GM12892 (cell line): ENCODE results near the gene CLSTN1.
A peak's percentile ranks its signal among the peaks of the same experiment; 100 is the strongest.
"Not testable (repeated sequence)": the region's sequence is repeated elsewhere in the genome, so short reads cannot be mapped to it uniquely, and the experiment has no call there.

ENCODE experiments used
- DNase-seq: peaks from one replicate; pipeline ENCODE4 v3.0.0; 2011; ENCODE audit not compliant: insufficient read length
- FAIRE-seq: peaks from 2 replicates; lab custom pipeline; 2011; peaks lifted over from hg19 to GRCh38; lab: Jason Lieb, UNC
- POLR2A ChIP-seq: IDR thresholded peaks from 2 replicates; pipeline ENCODE4 v1.6.1; 2011; ENCODE audit warnings: low read depth, low read length, control low read depth
- POLR2AphosphoS5 ChIP-seq: IDR thresholded peaks from 2 replicates; pipeline ENCODE4 v1.6.1; 2011; ENCODE audit warnings: low read depth, low read length, control low read depth
- TAF1 ChIP-seq: IDR thresholded peaks from 2 replicates; pipeline ENCODE4 v1.6.1; 2011; ENCODE audit warnings: low read depth, mild to moderate bottlenecking, control low read depth, low read length, borderline replicate concordance

Gene CLSTN1

DNA sequence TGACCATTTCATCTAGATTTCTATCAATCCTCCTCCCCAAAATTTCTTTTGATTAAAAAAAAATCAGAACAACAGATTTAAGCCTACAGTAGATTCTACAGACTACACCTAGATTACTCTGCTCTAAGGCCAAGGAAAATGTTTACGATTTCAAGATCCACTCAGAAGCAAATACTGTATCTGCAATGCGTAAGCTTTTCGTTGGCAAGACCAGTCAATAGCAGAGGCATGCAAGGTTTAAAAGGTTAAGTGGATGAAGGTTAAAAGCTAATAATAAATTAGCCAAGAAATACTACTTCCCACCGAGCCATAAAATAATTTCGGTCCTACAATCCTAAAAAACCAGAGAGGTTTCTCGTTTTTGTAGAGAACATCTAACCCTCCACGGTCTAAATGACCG lies 1.3 kb downstream of the CLSTN1 start:
- TF ChIP-seq POLR2A: no peak
- TF ChIP-seq TAF1: no peak
- TF ChIP-seq POLR2AphosphoS5: no peak
- FAIRE-seq (peak; percentile 82), DNase-seq (no peak)

GRCh38 chr1:9821710-9822109 lies 2.1 kb downstream of the CLSTN1 start:
- FAIRE-seq (no peak), DNase-seq (no peak)
- no peak for TF ChIP-seq TAF1
- no peak for TF ChIP-seq POLR2AphosphoS5
- TF ChIP-seq POLR2A: no peak

GRCh38 chr1:9820521-9820920 lies 3.2 kb downstream of the CLSTN1 start:
- DNase-seq: no peak
- TF ChIP-seq TAF1: no peak
- TF ChIP-seq POLR2A: no peak
- TF ChIP-seq POLR2AphosphoS5: no peak
- FAIRE-seq: no peak

DNA sequence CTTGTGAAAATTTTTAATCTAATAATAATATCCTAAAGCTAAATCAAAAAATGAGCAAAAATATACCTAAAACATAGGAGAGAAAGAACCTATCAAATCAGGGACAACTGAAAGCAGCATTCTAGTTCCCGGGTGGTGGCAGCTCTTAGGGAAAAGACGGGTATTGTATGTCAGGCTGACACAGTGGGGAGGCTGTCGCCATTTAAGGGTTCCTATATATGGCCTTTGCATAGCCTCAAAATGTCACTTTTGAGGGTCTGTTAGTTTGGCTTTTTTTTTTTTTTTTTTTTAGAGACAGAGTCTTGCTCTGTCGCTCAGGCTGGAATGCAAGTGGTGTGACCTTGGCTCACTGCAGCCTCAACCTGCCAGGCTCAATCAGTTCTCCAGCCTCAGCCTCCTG lies 6.0 kb downstream of the CLSTN1 start:
- TF ChIP-seq POLR2AphosphoS5 (no peak), POLR2A (no peak), TAF1 (no peak)
- DNase-seq (no peak), FAIRE-seq (no peak)

DNA sequence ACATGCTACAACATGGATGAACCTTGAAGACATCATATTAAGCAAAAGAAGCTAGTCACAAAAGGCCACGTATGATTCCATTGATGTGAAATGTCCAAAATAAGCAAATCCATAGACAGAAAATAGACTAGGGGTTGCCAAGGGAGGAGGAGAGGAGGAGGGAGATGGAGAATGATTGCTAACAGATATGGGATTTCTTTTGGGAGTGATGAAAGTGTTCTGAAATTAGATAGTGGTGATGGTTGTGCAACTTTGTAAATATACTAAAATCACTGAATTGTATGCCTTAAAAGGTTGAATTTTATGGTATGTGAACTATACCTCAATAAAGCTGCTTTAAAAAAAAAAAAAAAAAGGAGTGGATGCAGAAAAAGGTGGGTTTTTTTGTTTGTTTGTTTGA lies 7.6 kb downstream of the CLSTN1 start:
- TF ChIP-seq TAF1: no peak
- no peak for TF ChIP-seq POLR2AphosphoS5
- TF ChIP-seq POLR2A: no peak
- DNase-seq: no peak
- FAIRE-seq: no peak

GRCh38 chr1:9815150-9815549 lies 8.6 kb downstream of the CLSTN1 start:
- FAIRE-seq (no peak), DNase-seq (no peak)
- no peak for TF ChIP-seq POLR2A
- no peak for TF ChIP-seq POLR2AphosphoS5
- no peak for TF ChIP-seq TAF1

GRCh38 chr1:9814619-9815018 lies 9.1 kb downstream of the CLSTN1 start:
- no peak for TF ChIP-seq POLR2AphosphoS5
- no peak for TF ChIP-seq TAF1
- TF ChIP-seq POLR2A: no peak
- no peak for DNase-seq
- no peak for FAIRE-seq

- DNase-seq (no peak), FAIRE-seq (no peak)
- TF ChIP-seq POLR2AphosphoS5: no peak
- TF ChIP-seq POLR2A: no peak
- TF ChIP-seq TAF1: no peak
These were observed 12.4 kb downstream of the CLSTN1 start for GRCh38 chr1:9811239-9811966.

GRCh38 chr1:9809100-9809510 lies 14.7 kb downstream of the CLSTN1 start:
- TF ChIP-seq POLR2AphosphoS5: no peak
- TF ChIP-seq POLR2A: no peak
- no peak for TF ChIP-seq TAF1
- FAIRE-seq (no peak), DNase-seq (no peak)

DNA sequence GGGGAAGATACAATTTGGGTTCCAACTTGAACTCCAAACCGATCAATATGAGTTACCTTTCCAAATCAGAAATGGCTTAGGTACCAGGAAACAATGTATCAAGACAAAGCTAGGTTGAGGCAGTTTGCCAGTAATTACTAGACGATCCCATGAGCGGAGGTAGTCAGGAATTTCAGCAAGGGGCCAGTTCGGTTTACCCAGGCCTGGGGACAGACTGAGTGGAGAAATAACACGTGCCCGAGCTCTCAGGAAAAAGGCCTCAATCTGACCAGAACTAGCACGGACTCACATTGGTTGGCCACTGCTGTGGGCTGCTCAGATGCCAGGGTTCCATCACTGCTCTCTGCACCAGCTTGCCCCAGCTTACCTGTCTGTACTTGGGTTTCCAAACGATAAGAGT lies 15.3 kb downstream of the CLSTN1 start:
- no peak for DNase-seq
- FAIRE-seq: no peak
- TF ChIP-seq POLR2A: no peak
- no peak for TF ChIP-seq POLR2AphosphoS5
- TF ChIP-seq TAF1: no peak

DNA sequence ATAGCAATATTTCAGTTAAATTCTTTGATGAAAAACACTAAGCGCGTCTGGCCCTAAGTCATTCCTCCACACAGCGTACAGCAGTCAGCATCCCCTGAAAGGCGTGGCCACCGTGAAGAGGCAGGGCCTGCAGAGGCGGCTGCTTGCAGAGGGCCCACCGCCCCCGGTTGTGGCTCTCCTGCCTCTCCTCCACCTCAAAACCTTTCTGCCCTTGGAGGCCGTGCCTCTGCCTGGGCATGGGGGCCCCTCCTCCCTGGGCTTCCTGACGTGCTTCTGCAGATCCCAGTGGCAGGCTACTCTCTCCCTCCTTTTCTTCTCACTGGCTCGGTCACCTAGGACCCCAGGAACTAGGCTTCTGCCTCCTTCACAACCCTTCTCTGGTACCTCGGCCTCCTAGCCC lies 16.2 kb downstream of the CLSTN1 start:
- DNase-seq (no peak), FAIRE-seq (no peak)
- TF ChIP-seq TAF1: no peak
- TF ChIP-seq POLR2A: no peak
- no peak for TF ChIP-seq POLR2AphosphoS5

DNA sequence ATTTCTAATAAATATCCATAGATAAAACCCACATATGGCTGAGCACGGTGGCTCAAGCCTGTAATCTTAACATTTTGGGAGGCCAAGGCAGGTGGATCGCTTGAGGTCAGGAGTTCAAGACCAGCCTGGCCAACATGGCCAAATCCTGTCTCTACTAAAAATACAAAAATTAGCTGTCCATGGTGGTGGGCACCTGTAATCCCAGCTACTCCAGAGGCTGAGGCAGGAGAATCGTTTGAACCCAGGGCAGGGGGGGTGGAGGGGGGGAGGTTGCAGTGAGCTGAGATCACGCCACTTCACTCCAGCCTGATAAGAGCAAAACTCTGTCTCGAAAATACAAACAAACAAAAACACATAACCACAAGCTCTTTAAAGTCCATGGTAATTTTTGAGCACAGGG lies 17.8 kb downstream of the CLSTN1 start:
- not testable (repeated sequence) for DNase-seq, FAIRE-seq

DNA sequence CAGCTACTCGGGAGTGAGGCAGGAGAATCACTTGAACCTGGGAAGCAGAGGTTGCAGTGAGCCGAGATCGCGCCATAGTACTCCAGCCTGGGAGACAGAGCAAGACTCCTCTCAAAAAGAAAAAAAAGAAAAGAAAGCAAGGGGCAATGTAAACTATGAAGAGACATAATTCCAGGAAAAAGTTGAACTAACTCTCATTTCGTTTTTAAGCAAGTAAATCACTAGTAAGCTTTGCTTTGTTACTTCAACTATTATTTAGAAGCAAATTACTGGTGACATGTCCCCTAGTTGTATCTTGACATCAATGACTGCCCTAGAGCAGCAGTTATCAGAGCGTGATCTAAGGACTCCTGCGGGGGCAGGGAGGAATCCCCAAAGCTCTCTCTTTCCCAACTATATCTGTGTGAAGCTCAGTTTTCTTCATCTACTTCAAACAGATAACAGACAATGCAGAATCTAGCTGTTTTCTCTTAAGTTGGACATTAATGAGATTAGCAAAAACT lies 18.7 kb downstream of the CLSTN1 start:
- no peak for DNase-seq
- FAIRE-seq: no peak
- TF ChIP-seq TAF1 (no peak), POLR2A (no peak), POLR2AphosphoS5 (no peak)

GRCh38 chr1:9803003-9803918 lies 20.5 kb downstream of the CLSTN1 start:
- DNase-seq, FAIRE-seq: not testable (repeated sequence)
